D721Med (cell line): ENCODE data around the gene ATP6V1A.

ENCODE experiments used
- DNase-seq: peaks from one replicate; pipeline ENCODE4 v3.0.0; 2011; ENCODE audit warnings: low spot score; ENCODE audit not compliant: insufficient read length
- FAIRE-seq: peaks from 2 replicates; lab custom pipeline; 2011; peaks lifted over from hg19 to GRCh38; lab: Jason Lieb, UNC
- TF ChIP-seq, protein P1 (sequence below): IDR thresholded peaks from 2 replicates; pipeline ENCODE4 v1.5.1; 2012; ENCODE audit warnings: mild to moderate bottlenecking, control low read depth; ENCODE audit not compliant: insufficient read depth; ENCODE audit errors: missing control alignments

The ATP6V1A gene

GRCh38 chr3:113852506-113852905 lies 105.7 kb downstream of the ATP6V1A start:
- TF ChIP-seq, protein P1, sequence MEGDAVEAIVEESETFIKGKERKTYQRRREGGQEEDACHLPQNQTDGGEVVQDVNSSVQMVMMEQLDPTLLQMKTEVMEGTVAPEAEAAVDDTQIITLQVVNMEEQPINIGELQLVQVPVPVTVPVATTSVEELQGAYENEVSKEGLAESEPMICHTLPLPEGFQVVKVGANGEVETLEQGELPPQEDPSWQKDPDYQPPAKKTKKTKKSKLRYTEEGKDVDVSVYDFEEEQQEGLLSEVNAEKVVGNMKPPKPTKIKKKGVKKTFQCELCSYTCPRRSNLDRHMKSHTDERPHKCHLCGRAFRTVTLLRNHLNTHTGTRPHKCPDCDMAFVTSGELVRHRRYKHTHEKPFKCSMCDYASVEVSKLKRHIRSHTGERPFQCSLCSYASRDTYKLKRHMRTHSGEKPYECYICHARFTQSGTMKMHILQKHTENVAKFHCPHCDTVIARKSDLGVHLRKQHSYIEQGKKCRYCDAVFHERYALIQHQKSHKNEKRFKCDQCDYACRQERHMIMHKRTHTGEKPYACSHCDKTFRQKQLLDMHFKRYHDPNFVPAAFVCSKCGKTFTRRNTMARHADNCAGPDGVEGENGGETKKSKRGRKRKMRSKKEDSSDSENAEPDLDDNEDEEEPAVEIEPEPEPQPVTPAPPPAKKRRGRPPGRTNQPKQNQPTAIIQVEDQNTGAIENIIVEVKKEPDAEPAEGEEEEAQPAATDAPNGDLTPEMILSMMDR: no peak
- no peak for DNase-seq
- no peak for FAIRE-seq
